Activated T-cell treated with anti-CD3 and anti-CD28 coated beads for 48 hours (primary cell): ENCODE data around the gene HLA-F.

Source experiments
- DNase-seq: peaks from one replicate; pipeline ENCODE4 v3.0.0-alpha.2; 2020; ENCODE audit warnings: low read depth

Gene HLA-F

GRCh38 chr6:29763491-29764289 lies 40.5 kb downstream of the HLA-F start:
- DNase-seq: no peak

DNA sequence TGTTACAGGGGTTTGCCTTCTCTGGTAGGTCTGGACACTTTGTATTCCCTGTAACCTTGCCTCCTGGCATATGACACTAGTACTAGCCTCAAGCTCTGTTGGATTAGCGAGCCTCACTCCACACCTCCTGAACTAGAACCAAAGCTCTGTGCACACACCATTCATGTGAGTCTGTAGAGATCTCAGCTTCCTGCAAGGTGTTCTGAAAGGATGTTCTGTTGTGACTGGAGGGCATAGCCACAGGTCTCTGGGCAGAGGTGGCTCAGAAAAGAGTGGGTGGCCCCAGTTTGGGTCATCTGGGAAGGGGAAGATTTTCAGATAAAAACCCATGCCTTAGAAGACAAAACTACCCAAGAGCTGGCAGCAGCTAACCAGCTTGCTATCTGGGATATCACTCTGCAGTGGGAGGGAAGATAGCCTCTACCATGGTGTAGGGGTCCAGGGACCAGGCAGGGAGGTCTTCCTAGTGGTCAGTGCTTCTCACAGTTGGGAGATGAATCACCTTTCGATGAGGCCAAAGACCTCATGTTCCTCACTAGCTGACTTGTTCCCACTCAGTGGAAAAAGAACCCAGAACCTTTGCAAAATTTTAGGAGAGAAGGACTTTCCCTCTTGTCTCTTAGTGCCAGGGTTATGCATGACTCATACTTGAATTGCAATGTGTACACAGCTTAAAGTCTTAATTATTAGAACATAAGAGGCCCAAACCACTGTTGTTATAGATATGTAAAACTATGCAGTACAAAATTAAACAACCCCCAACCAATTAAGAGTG lies 41.4 kb downstream of the HLA-F start:
- no peak for DNase-seq

DNA sequence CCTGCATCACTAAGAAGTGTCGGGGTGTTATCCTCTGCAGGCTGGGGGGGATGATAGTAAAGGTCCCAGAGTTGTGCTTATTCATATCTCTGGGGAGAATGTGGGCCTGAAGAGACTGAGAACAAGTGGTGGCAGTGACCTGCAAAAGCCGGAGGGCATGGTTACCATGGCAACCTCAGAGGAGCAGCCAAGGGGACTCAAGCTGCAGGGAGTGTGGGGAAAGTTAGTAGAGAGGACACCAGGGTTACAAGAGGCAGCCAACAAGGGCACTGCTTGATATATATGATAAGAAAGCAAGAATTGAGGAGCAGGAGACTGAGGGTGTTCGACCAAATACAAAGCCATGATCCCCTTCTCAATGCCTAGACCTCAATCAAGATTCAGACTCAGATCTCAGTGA lies 46.1 kb downstream of the HLA-F start:
- DNase-seq: no peak

GRCh38 chr6:29770306-29770705 lies 47.1 kb downstream of the HLA-F start:
- no peak for DNase-seq

GRCh38 chr6:29776684-29777083 lies 53.5 kb downstream of the HLA-F start:
- DNase-seq: no peak
